HUES48 (cell line): ENCODE measurements around the gene PCP4.

Experiments used
- H3K27ac ChIP-seq: one replicate; pipeline ENCODE4 v1.7.0; 2013; ENCODE audit warnings: low read depth, low read length, inconsistent platforms
- H3K27me3 ChIP-seq: 2 replicates; pipeline ENCODE4 v1.6.1; 2013; ENCODE audit warnings: mild to moderate bottlenecking, low read length; ENCODE audit not compliant: control insufficient read depth, insufficient read depth
- H3K36me3 ChIP-seq: 2 replicates; pipeline ENCODE4 v1.6.1; 2013; ENCODE audit warnings: low read length; ENCODE audit not compliant: control insufficient read depth, insufficient read depth
- H3K4me1 ChIP-seq: 2 replicates; pipeline ENCODE4 v1.6.1; 2013; ENCODE audit warnings: mild to moderate bottlenecking, low read length; ENCODE audit not compliant: control insufficient read depth, insufficient read depth
- H3K4me3 ChIP-seq: 2 replicates; pipeline ENCODE4 v1.5.1; 2013; ENCODE audit warnings: mild to moderate bottlenecking, low read depth, low read length
- H3K9ac ChIP-seq: 2 replicates; pipeline ENCODE4 v1.6.1; 2013; ENCODE audit warnings: mild to moderate bottlenecking, low read depth, low read length, moderate library complexity
- H3K9me3 ChIP-seq: 2 replicates; pipeline ENCODE4 v1.6.1; 2013; ENCODE audit warnings: low read length; ENCODE audit not compliant: control insufficient read depth, insufficient read depth

Gene PCP4

DNA sequence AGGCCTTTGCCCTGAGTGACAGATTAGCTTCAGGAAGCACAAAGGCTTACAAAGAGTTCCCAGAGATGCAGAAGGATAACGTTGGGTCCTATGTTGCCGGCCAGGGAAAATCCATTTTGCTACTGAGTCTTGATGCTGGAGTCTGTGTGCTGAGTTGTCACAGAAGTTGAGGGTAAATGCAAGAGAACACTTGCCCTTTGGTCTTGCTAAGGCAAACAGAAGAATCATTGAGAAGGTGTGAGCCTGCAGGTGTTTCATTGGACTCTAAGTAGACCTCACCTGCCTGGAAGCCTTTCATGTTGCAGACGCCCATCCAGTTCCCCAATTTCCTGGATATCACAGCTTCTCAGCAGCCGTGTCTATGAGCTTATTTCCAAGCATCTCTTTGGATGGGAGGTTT, 105.2 kb downstream of the PCP4 start:
- H3K4me3 ChIP-seq: no peak overlapping the region
- 0 out of 2 replicates have a peak, but pooled peaks cover 3% of the 10 kb centered on the region for H3K9me3 ChIP-seq
- no peaks in the 10 kb centered on the region for H3K4me1 ChIP-seq
- H3K27ac ChIP-seq: no peak overlapping the region
- H3K9ac ChIP-seq: no peak overlapping the region
- no peaks in the 10 kb centered on the region for H3K27me3 ChIP-seq
- no peaks in the 10 kb centered on the region for H3K36me3 ChIP-seq

- no peak overlapping the region for H3K9ac ChIP-seq
- no peak overlapping the region for H3K27ac ChIP-seq
- H3K27me3 ChIP-seq: no peaks in the 10 kb centered on the region
- H3K4me1 ChIP-seq: no peaks in the 10 kb centered on the region
- H3K9me3 ChIP-seq: 0 out of 2 replicates have a peak, but pooled peaks cover 3% of the 10 kb centered on the region
- H3K4me3 ChIP-seq: no peak overlapping the region
- H3K36me3 ChIP-seq: no peaks in the 10 kb centered on the region
These were observed 105.9 kb downstream of the PCP4 start for GRCh38 chr21:39972976-39973770.

DNA sequence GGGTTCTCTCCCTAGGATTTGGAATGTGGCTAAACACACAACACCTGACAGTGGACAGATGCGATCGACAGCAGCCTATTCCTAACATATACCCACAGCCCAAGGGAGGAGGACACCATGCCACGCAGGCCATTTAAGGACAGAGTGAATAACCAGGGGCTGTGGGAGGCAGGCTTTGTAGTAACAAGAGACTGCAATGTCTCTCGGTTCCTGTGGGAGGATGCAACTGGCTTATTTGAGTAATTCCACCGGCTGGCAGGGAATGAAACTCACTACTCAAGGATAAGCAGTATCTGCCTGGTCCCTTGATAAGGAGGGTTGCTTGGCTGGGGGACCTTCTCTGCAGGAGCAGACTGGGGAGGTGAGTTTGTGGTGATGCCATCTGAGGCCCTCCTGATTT, 109.6 kb downstream of the PCP4 start:
- Histone ChIP-seq H3K9me3 (0 out of 2 replicates have a peak, but pooled peaks cover 3% of the 10 kb centered on the region), H3K36me3 (no peaks in the 10 kb centered on the region), H3K27me3 (no peaks in the 10 kb centered on the region), H3K9ac (no peak overlapping the region), H3K4me1 (no peaks in the 10 kb centered on the region), H3K4me3 (no peak overlapping the region), H3K27ac (no peak overlapping the region)
